CD4-positive, alpha-beta T cell treated with Interferon gamma for 1 hour (primary cell): ENCODE data around the gene BTLA.
"Not testable (repeated sequence)": the region's sequence is repeated elsewhere in the genome, so short reads cannot be mapped to it uniquely, and the experiment has no call there.

Experiments used
- DNase-seq: peaks from one replicate; pipeline ENCODE4 v3.0.0-alpha.2; 2020

BTLA gene

GRCh38 chr3:112437146-112438022 is 61.9 kb downstream of the BTLA start:
- DNase-seq = no peak

GRCh38 chr3:112429960-112430359 is 69.3 kb downstream of the BTLA start:
- DNase-seq = no peak

- no peak for DNase-seq
These were observed 72.1 kb downstream of the BTLA start for GRCh38 chr3:112427123-112427522.

GRCh38 chr3:112425858-112426750 is 73.2 kb downstream of the BTLA start:
- no peak for DNase-seq

GRCh38 chr3:112425382-112425781 is 73.9 kb downstream of the BTLA start:
- DNase-seq = no peak

GRCh38 chr3:112424394-112424793 is 74.9 kb downstream of the BTLA start:
- DNase-seq = no peak

GRCh38 chr3:112422921-112423320 is 76.4 kb downstream of the BTLA start:
- not testable (repeated sequence) for DNase-seq

- DNase-seq = not testable (repeated sequence)
These were observed 80.7 kb downstream of the BTLA start for GRCh38 chr3:112418526-112418925.

- DNase-seq = no peak
These were observed 81.5 kb downstream of the BTLA start for GRCh38 chr3:112417696-112418318.

GRCh38 chr3:112416391-112417212 is 82.7 kb downstream of the BTLA start:
- DNase-seq = no peak

- no peak for DNase-seq
These were observed 83.9 kb downstream of the BTLA start for GRCh38 chr3:112415390-112415789.
